ENCODE results near the gene AP2B1.

DNA sequence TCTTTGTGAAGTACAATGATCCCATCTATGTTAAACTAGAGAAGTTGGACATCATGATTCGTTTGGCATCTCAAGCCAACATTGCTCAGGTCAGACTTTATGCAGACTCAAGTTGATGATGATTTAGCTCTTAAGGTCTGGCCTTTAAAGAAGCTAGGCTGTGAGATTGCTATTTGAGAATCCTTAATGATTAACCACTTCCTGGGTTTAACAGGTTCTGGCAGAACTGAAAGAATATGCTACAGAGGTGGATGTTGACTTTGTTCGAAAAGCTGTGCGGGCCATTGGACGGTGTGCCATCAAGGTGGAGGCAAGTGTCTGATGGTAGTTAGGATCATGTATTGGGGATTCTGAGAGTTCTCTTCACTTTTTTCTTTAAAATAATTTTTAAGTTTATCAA, 40.3 kb downstream of the AP2B1 start:
- TF ChIP-seq CTCF (IDR thresholded peaks at IDR 0.05; ENCODE audit: poor library complexity) (no peak), EZH2 (IDR thresholded peaks at IDR 0.05; ENCODE audit: borderline replicate concordance) (no peak), EZH2phosphoT487 (IDR thresholded peaks at IDR 0.05; ENCODE audit: low read depth, severe bottlenecking, unreplicated experiment) (no peak)
